ENCODE data around the gene ARRDC5.
"Not testable (repeated sequence)": the region's sequence is repeated elsewhere in the genome, so short reads cannot be mapped to it uniquely, and the experiment has no call there.

Gene ARRDC5

GRCh38 chr19:4867534-4868285, 35.0 kb downstream of the ARRDC5 start, which contains the start of gene PLIN3:
TSS of gene PLIN3 (minus strand) at chr19:4867667. CDS start at chr19:4861394, 6,273 bp downstream.
- peak; percentile 96 for DNase-seq

GRCh38 chr19:4866595-4867424, 35.9 kb downstream of the ARRDC5 start:
- peak; percentile 68 for DNase-seq

GRCh38 chr19:4861147-4861546, 41.5 kb downstream of the ARRDC5 start:
- no peak for DNase-seq

GRCh38 chr19:4859697-4860096, 43.0 kb downstream of the ARRDC5 start:
- DNase-seq = no peak

- not testable (repeated sequence) for DNase-seq
Measured at GRCh38 chr19:4856468-4856867, 46.2 kb downstream of the ARRDC5 start.

GRCh38 chr19:4853506-4853905, 49.2 kb downstream of the ARRDC5 start:
- DNase-seq = not testable (repeated sequence)

- no peak for DNase-seq
Measured at GRCh38 chr19:4852484-4852883, 50.2 kb downstream of the ARRDC5 start.

GRCh38 chr19:4851551-4852290, 51.0 kb downstream of the ARRDC5 start:
- DNase-seq = peak; percentile 82

- DNase-seq = no peak
Measured at GRCh38 chr19:4849019-4849418, 53.7 kb downstream of the ARRDC5 start.

GRCh38 chr19:4847190-4847973, 55.3 kb downstream of the ARRDC5 start:
- DNase-seq = no peak

GRCh38 chr19:4845975-4846374, 56.7 kb downstream of the ARRDC5 start:
- not testable (repeated sequence) for DNase-seq

GRCh38 chr19:4844348-4845179, 58.1 kb downstream of the ARRDC5 start:
- DNase-seq = no peak

GRCh38 chr19:4843647-4843965, 59.1 kb downstream of the ARRDC5 start:
- DNase-seq = no peak

Data from eye (tissue), 1 donor.